ENCODE data around the gene OR1L4.

The OR1L4 gene

GRCh38 chr9:122767817-122768216, 44.0 kb downstream of the OR1L4 start:
- no peak for TF ChIP-seq CTCF (IDR thresholded peaks at IDR 0.05; ENCODE audit: borderline replicate concordance, insufficient read depth, low read depth, low read length)
- H3K4me3 ChIP-seq (ENCODE audit: low read depth, low read length): no peak overlapping the region

All from GM12875 (cell line).